ENCODE data around the gene PARS2. TPM values are rescaled to one million over a fixed set of nuclear protein-coding genes. Genes with fewer than 3 reads are reported as not detected.

The PARS2 gene
- total RNA-seq, 2 experiments from 2014 or later, result not detected

GRCh38 chr1:54800899-54801759 lies 36.8 kb upstream of the PARS2 start, which contains the start of gene TTC22:
Gene TTC22 (minus strand): TSS chr1:54801323. CDS start chr1:54801163, 160 bp downstream.
- peaks cover 6% of the 10 kb centered on the region for H3K36me3 ChIP-seq (ENCODE audit: insufficient read depth, low read length)
- peak within 1 kb of the TSS; percentile 33 to 57 for H3K27ac ChIP-seq (ENCODE audit: low read depth in 1 of 2, low read length in 2 of 2)
- H3K4me1 Mint-ChIP-seq (ENCODE audit: low read depth), result peaks cover 63% of the 10 kb centered on the region
- intact Hi-C loops (cut with DNase I, micrococcal nuclease), result loop anchor here in 1 of 2 experiments (2.0 to 5.0 kb wide), 2 partner anchors 86 to 394 kb away; partner anchors contain the start of genes SSBP3 and TTC4
- no peaks in the 10 kb centered on the region for H3K27me3 ChIP-seq (ENCODE audit: control insufficient read depth in 1 of 2, insufficient read depth in 2 of 2, low read length in 2 of 2)
- H3K27ac Mint-ChIP-seq, result peak within 1 kb of the TSS; percentile 94
- ChIA-PET CTCF (interaction anchor here (0.5 to 2.4 kb wide), 13 partner anchors 8 to 940 kb away, joined by 3 to 16 read pairs (median 4); partner anchors contain the start of genes PARS2 and TTC4), POLR2A (interaction anchor here (0.6 to 3.3 kb wide), 14 partner anchors 9 to 1387 kb away, joined by 3 to 16 read pairs (median 4); partner anchors contain the start of genes CYB5RL, DHCR24, IFT25 and LRRC42)
- no peaks in the 10 kb centered on the region for H3K9me3 ChIP-seq (ENCODE audit: control insufficient read depth in 1 of 2, insufficient read depth in 1 of 2, low read length in 2 of 2)
- peak; percentile 84 for TF ChIP-seq CTCF (IDR thresholded peaks at IDR 0.05)
- no peaks in the 10 kb centered on the region for H3K9me3 Mint-ChIP-seq
- peak within 1 kb of the TSS; percentile 98 for H3K4me3 Mint-ChIP-seq
- ATAC-seq (ENCODE audit: poor library complexity) (peak; percentile 87), DNase-seq (peak; percentile 43 to 83 (median 68))
- peaks cover 58% of the 10 kb centered on the region for H3K4me1 ChIP-seq (ENCODE audit: insufficient read depth, low read length)
- H3K27me3 Mint-ChIP-seq, result no peaks in the 10 kb centered on the region
- peak within 1 kb of the TSS; percentile 82 for H3K4me3 ChIP-seq (ENCODE audit: low read length)
- H3K36me3 Mint-ChIP-seq (ENCODE audit: low read depth), result peaks cover 13% of the 10 kb centered on the region

- ATAC-seq (ENCODE audit: poor library complexity), result no peak
- no peak for TF ChIP-seq CTCF (IDR thresholded peaks at IDR 0.05)
- peak overlapping the region; percentile 98 for H3K4me3 Mint-ChIP-seq
- H3K27ac ChIP-seq (ENCODE audit: low read depth in 1 of 2, low read length in 2 of 2), result peak overlapping the region; percentile 7 to 57
- peaks cover 11% of the 10 kb centered on the region for H3K36me3 ChIP-seq (ENCODE audit: insufficient read depth, low read length)
- H3K27ac Mint-ChIP-seq, result peak overlapping the region; percentile 85
- H3K9me3 ChIP-seq (ENCODE audit: control insufficient read depth in 1 of 2, insufficient read depth in 1 of 2, low read length in 2 of 2), result no peaks in the 10 kb centered on the region
- H3K4me1 Mint-ChIP-seq (ENCODE audit: low read depth), result peaks cover 63% of the 10 kb centered on the region
- H3K4me3 ChIP-seq (ENCODE audit: low read length), result peak overlapping the region; percentile 82
- ChIA-PET CTCF (interaction anchor here (1.3 to 2.4 kb wide), 8 partner anchors 9 to 939 kb away, joined by 3 to 16 read pairs (median 4); partner anchors contain the start of gene PARS2), POLR2A (interaction anchor here (0.6 to 3.3 kb wide), 9 partner anchors 8 to 855 kb away, joined by 3 to 16 read pairs (median 6); partner anchors contain the start of genes CYB5RL, DHCR24, IFT25 and LRRC42)
- DNase-seq, result peak in 1 of 14 experiments; percentile 9
- intact Hi-C loops (cut with DNase I, micrococcal nuclease), result loop anchor here in 1 of 2 experiments (2.0 to 5.0 kb wide), 2 partner anchors 85 to 393 kb away; partner anchors contain the start of genes SSBP3 and TTC4
- H3K4me1 ChIP-seq (ENCODE audit: insufficient read depth, low read length), result peaks cover 55% of the 10 kb centered on the region
- no peaks in the 10 kb centered on the region for H3K27me3 Mint-ChIP-seq
- H3K27me3 ChIP-seq (ENCODE audit: control insufficient read depth in 1 of 2, insufficient read depth in 2 of 2, low read length in 2 of 2), result no peaks in the 10 kb centered on the region
- H3K36me3 Mint-ChIP-seq (ENCODE audit: low read depth), result peaks cover 21% of the 10 kb centered on the region
- H3K9me3 Mint-ChIP-seq, result no peaks in the 10 kb centered on the region
Observed at GRCh38 chr1:54800041-54800898, 35.9 kb upstream of the PARS2 start.

Measured in CD4-positive, alpha-beta T cell (primary cell).